Measurements from ENCODE around the gene UBL4B.
"Not testable (repeated sequence)": the region's sequence is repeated elsewhere in the genome, so short reads cannot be mapped to it uniquely, and the experiment has no call there.

UBL4B gene, protein sequence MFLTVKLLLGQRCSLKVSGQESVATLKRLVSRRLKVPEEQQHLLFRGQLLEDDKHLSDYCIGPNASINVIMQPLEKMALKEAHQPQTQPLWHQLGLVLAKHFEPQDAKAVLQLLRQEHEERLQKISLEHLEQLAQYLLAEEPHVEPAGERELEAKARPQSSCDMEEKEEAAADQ

DNA sequence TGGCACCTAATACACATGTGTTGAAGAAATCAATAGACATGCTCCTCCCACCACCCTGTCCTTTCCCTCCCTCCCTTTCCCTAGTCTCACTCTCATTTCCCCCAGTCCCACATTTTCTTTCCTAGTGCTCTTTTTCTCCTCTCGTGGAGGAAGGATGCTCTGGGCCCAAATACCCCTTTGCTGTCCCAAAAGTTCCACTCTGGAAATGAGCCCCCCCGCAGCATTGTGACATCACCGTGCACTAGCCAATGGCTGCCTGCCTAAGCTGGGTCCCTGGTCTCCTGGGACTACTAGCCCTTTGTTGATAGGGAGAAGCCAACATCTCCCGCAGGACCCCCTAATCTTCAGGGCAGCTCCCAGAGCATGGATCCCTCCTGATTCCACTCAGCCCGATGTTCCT is at the start of gene UBL4B:
Gene UBL4B, plus strand, starts transcription at position 301 of the 400 bp plus-strand sequence. Its CDS starts 92 bp downstream, at position 393.
- DNase-seq: no peak

DNA sequence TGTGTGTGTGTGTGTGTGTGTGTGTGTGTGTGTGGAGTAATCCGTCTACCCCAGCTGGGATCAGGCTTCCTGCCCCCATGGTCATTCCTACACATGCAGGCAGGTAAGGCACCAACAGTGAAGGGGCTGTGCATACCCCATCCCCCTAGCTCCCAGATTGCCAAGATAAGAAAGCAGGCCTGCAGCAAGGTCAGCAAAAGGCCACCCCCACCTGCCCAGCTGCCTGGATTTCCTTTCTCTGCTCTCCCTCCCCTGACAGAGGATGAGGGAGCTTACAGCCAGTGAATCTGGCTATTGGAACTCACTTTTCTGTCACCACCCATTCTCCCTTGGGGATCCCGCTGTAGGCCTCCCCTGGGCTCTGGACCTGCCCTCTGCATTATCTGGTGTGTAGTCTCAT is 49.6 kb upstream of the UBL4B start:
- DNase-seq: no peak

DNA sequence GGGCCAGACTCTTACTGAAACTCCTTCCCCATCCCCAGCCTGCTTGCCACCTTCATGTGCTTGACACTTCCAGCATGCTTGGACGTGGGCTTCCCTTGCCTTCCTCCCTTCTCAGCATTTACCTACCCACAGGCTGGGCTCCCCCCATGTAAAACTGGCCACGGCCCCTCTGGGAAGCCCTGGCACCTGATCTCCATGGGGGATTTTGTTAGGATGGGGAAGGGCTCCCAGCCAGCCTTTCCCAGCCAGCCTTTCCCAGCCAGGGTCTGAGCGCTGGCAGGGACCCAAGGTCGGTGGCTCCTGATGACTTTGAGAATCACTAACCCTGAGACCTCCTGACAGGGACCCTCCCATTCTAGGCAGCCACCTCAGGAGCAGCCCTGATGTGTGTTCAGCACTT is 48.5 kb upstream of the UBL4B start:
- DNase-seq: no peak

DNA sequence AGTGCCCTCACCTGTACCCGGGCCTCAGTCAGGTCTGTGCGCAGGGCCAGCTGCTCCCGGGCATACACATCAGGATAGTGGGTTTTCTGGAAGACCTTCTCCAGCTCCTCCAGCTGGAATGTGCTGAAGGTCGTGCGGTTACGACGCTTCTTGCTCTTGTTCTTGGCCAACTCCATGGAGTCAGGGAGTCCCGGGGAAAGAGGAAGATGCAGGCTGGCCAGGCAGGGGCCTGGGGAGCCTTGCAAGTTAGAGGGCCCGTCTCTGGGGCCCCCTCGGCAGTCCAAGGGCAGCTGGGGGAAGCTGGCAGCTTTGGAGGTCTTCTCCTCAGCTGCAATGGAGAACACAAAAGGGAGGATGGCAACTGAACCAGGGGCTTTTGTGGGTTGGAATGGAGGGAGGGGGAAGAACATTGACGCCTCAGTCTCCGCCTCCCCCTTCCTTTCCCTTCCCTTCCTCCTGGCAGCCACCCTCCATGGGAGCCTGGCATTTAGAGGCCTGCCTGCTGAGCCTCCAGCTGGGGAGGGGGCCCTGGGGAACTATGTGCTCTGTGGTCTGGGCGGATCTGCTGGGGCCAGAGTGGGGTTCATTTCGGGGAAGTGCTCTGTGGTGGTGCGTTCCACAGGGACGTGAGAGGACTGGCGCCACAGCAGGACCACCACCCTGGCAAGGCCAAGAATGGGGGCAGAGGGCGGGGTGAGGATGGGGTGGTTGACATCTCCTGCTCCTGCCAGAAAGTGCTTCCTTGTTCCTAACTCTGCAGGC is 47.5 kb upstream of the UBL4B start:
- DNase-seq: no peak

DNA sequence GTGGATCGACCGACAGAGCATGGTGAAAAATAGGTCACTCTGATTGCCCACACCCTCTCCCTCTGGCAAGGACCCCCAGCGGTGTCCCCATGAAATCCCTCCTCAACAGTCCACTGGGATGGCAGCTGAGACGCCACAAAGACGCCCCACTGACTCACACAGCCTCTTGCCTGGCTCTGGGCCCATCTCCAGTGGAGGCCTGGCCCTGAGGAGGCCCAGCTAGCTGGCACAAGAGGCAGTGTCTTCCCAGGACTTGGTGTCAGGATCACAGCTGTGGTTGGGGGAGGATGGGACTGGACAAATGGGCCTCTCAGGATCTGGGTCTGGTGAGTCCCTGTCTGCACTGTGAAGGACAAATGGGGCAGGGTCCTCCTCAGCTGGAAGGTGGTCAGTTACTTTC is 46.4 kb upstream of the UBL4B start:
- DNase-seq: no peak

DNA sequence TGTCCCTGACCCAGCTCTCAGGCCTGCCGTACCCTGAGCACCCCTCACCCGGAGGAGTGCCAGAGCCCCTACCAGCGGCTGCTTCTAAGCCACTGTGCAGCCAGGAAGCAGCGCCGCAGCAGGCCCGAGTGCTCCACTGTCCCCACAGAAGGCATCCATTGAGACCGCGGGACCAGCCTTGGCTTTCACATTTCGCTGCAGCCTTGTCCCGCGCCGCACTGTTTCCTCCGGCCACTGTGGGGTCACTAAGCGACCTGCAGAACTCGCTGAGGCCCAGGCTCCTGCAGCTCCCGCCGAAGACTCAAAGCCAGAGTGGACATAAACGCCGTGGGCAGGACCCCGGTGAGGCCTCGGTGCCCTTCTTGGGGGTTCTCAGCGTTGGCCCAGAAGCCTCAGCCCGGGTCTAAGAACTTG is 44.8 kb upstream of the UBL4B start:
- DNase-seq: no peak

DNA sequence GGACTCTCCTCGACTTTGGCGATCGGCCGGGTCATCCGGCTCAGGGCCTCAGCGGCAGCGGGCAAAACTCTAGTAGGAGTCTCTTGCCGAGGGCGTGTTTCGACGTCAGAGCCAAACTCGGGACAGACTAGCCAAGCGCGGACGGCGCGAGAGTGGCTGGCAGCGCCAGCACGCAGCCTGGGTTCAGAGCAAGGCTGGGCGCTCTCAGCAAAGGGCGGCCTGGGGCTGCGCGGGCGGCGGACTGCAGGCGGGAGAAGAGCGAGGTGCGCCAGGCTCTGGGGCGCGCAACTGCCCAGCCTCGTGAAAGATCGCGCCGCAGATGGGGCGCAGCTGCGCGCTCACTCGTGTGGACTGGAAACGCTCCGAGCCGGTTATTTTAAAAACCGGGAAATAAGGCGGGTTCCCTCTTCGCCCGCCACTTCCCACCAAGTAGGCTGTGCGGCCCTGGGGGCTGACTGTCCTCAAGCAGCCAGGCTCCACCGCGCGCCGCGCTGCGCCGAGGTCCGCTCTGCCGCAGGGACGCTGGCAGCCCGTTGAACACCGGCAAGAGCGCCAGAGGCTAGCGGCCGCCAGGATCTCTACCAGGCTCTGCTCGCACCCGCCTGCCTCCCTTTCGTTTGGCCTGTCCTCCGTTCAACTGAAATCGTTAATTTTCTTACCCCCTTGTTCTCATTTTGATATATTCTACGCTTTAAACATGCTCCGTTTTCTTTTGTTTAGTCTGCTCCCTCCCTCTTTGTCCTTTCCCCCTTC is 44.2 kb upstream of the UBL4B start:
- DNase-seq: no peak

DNA sequence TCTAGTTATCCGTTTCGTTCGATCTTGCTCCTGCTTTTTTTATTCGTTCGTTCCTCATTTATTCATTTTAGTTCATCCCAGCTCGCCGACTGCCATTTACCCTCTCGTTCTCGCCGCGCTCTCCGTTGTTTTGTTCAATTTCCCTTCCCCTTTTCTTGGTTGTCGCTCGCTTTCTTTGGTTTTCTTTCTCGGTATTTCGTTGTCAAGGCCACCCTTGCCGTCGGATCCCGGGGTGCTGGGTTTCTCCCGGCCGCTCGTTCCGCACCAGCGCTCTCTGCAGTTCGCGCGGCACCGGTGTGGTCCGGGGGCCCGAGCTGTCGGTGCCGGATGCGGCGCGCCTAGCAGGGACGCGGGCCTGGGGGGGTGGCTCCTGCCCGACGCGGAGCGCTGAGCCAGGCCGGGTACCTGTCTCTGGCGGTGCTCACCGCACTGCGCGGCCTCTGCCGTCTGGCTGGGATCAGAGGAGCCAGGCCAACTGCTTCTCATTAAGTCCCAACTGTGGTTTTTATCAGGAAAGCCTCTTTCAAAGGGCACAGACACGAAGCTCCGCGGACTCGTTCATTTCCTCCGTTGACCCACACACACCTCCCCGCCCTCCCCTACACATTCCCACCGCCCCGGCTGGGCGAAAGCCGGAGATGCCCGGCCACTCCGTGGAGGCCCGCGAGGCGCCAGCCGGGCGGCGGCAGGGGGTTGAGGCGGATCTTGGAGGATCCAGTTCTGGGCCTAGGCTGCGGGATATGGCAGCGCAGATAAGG is 43.4 kb upstream of the UBL4B start:
- DNase-seq: no peak

DNA sequence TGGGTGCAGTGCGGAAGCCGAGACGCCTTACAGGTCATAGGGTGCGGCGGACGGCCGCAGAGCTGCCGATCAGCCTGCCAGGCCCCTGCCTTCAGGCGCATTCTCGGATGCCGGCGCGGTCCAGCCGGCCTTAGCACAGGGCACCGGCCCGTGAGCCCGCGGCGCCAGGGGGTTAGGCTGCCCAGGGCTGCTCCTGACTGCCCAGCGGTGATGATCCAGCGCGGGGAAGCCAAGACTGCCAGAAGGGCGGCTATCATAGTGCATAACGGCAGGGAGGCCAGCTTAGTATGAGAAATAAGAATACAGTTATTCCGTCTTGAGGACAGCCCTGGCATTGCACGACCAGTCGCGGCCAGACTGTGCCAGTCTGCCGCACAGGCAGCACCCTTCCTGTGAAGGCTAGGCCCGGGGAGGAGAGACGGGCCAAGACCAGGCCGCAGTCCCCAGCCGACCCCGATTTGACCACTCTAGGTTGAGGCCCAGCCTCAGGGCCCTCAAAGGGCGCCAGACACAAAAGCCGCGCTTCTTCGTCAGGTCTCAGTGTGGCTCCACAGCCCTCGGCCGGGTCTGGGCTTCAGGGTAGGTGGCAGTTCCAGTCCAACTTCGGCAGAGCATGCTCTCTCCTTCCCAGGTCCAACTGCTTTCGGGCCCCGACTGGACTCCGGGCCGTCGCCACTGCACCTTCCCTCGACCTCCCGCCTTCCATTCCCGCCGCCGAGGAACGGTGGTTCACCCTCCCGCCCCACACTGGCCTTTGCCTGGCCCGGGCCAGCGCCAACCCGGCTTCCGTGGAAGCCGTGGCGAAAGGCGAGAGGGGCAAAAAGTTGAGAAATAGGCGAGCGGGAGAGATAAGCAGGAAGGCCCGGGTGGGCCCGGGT is 42.6 kb upstream of the UBL4B start:
- DNase-seq: no peak

DNA sequence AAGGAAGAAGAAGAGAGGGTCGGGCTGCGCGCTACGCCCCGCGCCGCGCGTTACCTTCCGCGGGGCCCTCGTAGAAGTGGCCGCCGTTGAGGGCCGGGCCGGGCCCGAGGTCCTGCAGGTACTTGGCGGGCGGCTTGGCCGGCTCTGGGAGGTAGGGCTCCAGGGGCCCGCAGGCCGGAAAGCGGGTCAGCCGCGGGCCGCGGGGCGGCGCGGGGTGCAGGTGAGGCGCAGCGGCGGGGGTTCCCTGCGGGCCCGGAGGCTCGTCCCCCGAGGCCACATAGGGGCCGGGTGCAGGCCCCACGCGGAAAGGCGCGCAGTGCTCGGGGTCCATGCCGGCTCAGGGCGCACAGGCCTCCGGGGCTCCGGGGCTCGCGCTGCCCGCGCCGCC is 42.0 kb upstream of the UBL4B start:
- no peak for DNase-seq

DNA sequence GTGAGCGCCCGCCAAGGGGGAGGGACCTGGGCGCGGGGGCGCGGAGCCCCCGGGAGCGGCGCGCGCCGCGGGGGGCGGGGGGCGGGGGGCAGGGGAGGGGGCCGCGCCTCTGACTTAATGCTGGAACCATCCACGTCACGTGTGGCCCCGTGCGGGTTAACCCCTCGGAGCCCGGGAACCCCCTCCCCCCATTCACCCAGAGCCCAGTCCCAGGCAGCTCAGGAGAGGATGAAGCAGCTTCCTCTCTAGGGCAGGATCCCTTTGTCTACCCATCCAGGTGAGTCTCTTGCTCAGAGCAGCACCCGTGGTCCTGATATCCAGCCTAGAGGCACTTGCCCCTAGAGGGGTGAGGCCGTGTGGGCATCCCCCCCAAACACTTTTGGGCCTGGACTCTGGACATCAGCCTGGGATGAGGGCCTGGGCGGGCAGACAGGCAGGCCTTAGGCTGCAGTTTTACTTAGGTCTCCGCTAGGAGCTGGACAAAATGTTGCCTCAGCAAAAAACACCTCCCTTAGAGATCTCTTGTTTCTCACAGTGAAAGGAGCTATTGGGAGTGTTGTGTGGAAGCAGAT is 41.5 kb upstream of the UBL4B start, which contains the start of gene ALX3:
Gene ALX3, minus strand, starts transcription at position 2 of the 572 bp plus-strand sequence. CDS start 60 bp downstream, outside the sequence.
- no peak for DNase-seq

DNA sequence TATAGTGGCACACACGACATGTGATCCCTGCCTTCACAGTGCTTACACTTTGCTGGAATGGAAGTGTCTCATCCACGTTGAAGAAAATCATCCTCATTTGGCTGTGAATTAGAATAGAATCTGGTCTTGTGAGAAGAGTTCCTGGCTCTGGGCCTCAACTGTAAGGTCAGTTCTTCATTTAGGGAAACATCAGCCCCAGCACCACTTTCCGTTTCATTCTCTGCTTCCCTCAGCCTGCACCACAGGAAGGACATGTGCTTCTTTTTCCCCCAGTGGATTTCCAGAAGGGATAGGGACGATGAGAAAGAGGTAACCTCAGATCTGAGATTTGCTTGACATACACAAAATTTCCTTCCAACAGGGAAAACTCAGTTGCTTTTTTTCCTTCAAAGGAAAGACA is 38.1 kb upstream of the UBL4B start:
- DNase-seq: no peak

DNA sequence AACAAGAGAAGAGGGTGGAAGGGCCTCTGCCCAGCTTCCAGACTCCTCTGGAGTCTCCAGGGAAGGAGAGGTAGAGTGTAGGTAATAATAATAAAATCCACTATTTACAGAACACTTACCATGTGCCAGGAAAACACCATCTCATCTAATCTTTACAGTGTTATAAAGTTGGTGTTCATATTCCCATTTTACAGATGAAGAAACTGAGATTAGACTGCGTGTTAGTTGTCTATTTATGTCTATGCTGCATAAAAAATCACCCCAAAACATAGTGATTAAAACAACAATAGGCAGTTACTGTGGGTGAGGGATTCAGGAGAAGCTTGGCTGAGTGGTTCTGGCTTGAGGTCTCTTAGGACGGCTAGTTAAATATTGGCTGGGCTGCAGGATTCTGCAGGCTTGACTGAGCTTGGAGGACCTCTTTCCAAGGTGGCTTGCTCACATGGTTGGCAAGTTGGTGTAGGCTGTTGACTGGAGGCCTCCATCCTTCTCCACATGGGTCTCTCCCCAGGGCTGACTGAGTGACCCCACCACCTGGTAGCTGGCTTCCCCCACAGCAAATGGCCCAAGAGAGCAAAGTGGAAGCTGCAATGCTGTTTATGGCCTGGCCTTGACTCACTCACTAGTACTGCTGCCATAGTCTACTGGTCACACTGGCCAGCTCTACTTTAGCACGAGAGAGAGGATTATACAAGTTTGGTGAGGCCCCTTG is 35.3 kb upstream of the UBL4B start:
- DNase-seq: no peak

DNA sequence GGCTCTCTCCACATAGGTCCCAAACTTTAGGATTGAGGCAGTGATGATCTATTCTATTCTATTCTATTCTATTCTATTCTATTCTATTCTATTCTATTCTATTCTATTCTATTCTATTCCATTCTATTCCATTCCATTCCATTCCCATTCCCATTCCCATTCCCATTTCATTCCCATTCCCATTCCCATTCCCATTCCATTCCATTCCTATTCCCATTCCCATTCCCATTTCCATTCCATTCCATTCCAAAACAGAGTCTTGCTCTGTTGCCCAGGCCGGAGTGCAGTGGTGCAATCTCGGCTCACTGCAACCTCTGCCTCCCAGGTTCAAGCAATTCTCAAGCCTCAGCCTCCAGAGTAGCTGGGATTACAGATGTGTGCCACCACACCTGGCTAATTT is 32.2 kb upstream of the UBL4B start:
- not testable (repeated sequence) for DNase-seq

DNA sequence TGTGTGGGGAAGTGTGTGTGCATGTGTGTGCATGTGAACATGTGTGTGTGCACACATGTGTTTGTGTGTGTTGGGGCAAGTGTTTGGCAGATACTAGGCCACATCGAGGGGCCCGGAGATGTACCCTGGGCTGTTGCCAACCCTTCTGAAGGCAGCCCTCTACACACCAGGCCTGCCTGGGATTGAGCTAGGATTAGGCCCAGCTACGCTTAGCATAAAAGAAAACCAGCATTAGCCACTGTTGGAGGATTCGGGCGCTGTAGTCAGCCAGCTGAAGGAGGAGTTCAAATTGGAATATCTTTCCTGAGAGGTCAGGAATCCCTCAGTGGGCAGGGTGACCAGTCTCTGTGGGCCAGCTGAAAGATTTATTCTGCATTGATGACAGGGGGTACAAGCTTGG is 31.2 kb upstream of the UBL4B start:
- no peak for DNase-seq

DNA sequence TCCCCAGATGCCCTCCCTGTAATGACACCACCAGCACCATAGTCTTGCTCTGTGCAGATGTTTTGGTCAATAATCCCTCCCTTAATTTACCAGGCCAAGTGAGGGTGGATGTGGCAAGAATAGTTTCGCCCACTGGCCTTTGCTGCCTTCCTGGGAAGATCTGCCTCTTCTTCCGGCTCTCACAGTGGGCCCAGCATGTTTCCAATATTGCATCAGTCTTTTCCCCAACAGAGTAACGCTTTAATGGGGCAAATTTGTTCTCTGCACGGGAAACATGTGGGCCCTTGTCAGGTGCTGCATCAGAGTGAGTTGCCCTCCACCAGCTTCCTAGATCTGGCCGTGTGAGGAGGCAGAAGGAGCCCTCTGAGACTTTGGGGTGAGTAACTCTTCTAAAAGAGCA is 29.8 kb upstream of the UBL4B start:
- DNase-seq: no peak

DNA sequence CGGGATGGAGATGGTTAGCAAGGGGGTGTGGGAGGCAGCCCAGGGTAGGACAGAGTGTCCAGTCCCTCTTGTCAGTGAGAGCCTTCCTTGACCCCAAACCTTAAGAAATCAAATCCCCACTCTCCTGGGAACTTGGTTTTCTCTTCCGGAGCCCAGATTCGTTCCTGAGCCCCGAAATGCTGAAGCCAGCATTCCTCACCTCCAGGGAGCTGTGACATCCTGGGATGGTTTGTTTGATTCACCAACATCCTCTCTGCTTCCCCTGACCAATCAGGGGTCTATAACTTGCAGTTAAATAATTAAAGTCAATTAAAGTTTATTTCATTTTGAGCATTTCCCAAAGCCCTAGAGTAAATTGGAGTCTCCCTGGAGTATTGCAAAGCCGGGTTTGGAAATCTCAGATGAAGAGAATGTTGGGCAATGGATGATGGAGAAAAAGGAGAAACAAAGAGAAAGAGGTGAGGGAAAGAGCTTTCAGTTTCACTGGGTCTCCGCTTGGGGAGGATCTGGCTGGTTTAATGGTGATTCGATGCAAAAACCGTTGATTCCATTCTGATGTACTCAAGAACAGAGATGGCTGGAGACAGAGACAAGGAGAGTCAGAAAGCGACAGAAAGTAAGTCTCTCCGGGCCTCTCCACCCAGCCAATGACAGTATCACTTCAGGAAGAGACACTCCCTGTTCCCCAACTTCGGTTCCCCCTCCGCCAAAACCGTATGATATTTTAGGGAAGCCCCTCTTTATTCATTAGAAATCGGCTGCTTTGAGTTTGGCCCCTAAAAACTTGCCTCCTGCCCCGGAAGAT is 29.0 kb upstream of the UBL4B start:
- DNase-seq: no peak

DNA sequence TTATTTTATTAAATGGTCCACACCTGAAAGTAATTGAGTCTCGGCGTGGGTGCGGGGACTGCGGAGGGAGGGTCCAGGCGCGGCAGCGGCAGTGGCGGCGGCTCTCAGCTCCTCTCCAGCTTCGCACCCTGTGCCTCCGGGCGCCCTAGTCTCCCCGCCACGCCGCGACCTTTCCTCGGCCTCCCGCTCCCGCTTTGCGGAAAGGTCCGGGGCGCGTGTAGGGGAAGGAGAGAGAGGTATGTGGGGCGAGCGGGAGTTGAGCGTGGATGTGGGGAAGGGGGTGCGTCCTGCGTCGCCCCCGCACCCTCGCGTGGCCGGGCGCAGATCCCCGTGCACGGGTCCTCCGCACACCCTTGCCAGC is 28.4 kb upstream of the UBL4B start:
- DNase-seq: no peak

DNA sequence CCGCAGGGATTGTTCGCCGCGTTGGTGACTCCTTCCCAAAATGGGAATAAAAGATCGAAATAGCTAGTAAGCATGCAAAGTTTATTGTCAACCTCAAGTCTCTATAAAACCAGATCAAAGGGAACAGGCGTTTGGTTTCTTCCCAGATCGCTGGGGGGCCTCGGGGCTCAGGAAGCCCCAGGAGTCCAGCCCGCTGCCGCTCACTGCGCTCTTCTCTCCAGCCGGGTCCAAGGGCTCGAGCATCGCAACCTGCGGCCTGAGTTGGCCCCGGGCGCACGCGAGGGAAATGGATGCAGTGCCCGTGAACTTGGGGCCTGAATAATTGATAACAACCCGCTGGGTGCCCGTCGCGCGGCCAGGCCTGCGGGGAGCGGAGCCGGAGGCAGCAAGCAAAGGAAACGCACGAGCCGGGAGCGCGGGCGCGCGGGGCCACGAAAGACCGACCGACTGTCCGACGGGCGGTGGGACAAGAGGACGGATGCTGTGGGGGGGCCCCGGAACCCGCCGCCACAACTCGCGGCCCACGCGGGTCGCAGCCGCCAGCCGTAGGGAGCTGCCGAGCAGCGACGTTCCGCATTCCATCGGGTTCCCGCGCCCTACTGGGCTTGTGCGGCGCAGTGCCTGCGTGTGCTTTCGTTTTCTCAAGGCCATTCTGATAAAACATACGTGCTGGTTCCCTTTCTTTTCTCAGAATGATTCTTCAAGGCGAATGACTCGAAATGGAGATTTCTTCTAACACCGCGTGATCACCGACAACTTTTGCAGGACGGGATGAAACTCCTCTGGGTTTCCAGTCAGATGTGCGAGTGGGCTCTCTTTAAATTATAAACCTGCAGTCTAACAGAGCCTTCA is 27.8 kb upstream of the UBL4B start:
- no peak for DNase-seq
